ENCODE results near the gene SCUBE3. TPM values are rescaled to one million over a fixed set of nuclear protein-coding genes. Genes with fewer than 3 reads are reported as not detected.

The SCUBE3 gene
- total RNA-seq: 2.3 and 3.4 TPM in 2 replicates

DNA sequence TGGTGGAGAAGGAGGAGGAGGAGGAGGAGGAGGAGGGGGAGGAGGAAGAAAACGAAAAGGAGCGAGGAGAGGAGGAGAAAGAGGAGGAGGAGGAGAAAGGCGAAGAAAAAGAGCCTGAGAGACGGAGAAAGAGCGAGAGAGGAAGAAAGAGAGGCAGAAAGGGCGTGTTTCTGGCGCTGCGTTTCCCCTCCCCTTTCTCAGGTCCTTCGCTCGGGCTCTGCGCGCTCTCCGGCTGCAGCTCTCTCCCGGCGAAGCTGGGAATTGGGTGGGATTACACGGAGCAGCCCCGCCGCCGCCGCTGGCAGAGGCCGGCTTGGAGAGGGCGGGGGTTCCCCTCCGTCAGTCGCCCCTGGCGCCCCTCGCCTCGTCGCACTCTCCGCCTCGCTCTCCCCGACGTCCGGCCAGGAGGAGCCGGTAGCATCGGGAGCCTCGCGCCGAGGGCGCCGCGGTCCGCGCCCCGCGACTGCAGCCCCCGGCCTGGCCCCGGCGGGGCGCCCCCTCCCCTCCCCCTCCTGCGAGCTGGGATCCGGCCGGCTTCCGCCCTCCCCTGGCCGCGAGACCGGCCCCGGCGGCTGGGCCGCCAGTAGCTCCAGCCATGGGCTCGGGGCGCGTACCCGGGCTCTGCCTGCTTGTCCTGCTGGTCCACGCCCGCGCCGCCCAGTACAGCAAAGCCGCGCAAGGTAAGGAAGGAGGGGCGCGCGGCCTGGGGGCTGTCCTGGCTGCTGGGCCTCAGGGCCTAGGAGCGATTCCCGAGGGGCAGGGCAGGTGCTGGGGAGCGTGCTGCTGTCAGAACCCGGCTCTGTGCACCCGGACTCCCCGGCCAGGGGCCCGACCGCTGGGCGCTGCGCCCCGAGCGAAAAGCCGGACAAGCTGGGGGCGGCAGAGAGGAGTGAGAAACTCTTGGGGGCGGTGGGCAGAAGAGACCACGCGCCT is at the start of gene SCUBE3:
Gene SCUBE3, plus strand, starts transcription at position 133 of the 933 bp plus-strand sequence. Its CDS starts 463 bp downstream, at position 596.

DNA sequence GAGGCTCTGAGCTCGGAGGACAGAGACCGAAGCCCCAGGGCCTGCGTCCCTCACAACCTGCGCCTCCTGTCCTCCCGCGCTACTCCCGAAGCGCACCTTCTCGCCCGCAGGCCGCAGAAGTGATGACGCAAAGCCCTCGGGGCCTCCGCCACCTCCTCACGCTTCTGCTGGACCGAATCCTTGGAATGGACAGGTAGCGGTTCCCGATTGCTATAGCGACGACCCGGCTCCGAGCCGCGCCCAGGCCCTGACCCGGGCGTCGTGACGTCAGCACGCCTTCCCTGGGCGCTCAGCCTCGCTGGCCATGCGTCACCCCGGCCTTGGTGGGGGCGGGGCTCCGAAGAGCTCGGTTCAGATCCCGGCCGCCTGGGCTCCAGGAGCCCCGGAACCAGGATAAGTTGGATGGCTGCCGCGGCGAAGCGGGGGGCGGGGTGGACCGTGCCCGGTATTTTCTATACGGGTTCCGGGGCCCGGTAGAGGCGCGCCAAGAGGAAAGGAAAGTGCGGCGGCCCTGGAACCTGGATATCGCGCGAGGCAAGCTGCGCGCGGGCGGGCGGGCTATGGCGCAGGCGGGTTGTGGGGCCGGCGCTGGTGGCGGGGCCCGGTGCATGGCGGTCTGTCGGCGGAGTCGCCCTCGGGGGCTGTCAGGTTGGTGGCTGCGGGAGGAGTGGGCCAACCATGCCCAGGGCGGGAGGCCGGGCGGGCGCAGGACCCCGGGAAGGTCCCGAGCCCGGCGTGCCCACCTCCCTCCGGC is 45.6 kb downstream of the SCUBE3 start, which contains the start of gene ZNF76:
Gene ZNF76, plus strand, starts transcription at position 542 of the 754 bp plus-strand sequence. CDS start 21,417 bp downstream, outside the sequence.

GRCh38 chr6:35297601-35298481 is 84.1 kb downstream of the SCUBE3 start, which contains the start of gene DEF6:
TSS of gene DEF6 (plus strand) at chr6:35297818. CDS start at chr6:35297857, 39 bp downstream.

Other genes with a start within 250 kb of the SCUBE3 start
- 0.16 and 0.63 TPM in 2 replicates for gene TCP11, start 72.6 kb upstream of the SCUBE3 start, total RNA-seq
- gene ZNF76, start 45.8 kb downstream of the SCUBE3 start, total RNA-seq: 18.7 and 26.9 TPM in 2 replicates
- 2.6 and 3.2 TPM in 2 replicates for gene DEF6, start 83.9 kb downstream of the SCUBE3 start, total RNA-seq
- gene PPARD, start 128.6 kb downstream of the SCUBE3 start, total RNA-seq: 18.1 and 20.9 TPM in 2 replicates
- gene FANCE, start 238.4 kb downstream of the SCUBE3 start, total RNA-seq: 4.8 and 10.8 TPM in 2 replicates

Measured in mesangial cell (primary cell).